ENCODE data around the gene NEAT1.

Gene NEAT1

DNA sequence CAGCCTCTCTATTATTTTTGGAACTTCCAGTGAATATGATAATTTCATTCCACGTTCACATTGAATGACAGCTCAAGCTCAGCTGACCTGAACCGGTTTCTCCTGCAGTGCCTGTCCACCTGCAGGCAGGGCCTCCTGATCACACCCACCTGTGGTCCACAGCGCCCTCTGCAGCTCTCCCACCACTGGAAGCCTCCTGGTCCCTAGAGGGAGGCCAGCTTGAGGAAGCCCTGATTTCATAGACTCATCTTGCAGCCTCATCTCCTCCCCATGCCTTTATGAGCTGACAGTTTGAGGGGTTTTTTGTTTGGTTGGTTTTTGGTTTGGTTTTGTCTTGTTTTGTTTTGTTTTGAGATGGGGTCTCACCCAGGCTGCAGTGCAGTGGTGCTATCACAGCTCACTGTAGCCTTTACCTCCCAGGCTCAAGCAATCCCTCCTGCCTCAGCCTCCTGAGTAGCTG is 46.3 kb downstream of the NEAT1 start:
- TF ChIP-seq SIN3A (IDR thresholded peaks at IDR 0.05; ENCODE audit: borderline replicate concordance, insufficient read depth, low read length) = no peak
- TF ChIP-seq FOXP2 (optimal IDR thresholded peaks at IDR 0.05; ENCODE audit: borderline replicate concordance, extremely low read depth, extremely low read length, insufficient read depth) = no peak
- TF ChIP-seq TAF1 (IDR thresholded peaks at IDR 0.05; ENCODE audit: borderline replicate concordance, insufficient read depth, low read length) = no peak
- TF ChIP-seq, protein P1, sequence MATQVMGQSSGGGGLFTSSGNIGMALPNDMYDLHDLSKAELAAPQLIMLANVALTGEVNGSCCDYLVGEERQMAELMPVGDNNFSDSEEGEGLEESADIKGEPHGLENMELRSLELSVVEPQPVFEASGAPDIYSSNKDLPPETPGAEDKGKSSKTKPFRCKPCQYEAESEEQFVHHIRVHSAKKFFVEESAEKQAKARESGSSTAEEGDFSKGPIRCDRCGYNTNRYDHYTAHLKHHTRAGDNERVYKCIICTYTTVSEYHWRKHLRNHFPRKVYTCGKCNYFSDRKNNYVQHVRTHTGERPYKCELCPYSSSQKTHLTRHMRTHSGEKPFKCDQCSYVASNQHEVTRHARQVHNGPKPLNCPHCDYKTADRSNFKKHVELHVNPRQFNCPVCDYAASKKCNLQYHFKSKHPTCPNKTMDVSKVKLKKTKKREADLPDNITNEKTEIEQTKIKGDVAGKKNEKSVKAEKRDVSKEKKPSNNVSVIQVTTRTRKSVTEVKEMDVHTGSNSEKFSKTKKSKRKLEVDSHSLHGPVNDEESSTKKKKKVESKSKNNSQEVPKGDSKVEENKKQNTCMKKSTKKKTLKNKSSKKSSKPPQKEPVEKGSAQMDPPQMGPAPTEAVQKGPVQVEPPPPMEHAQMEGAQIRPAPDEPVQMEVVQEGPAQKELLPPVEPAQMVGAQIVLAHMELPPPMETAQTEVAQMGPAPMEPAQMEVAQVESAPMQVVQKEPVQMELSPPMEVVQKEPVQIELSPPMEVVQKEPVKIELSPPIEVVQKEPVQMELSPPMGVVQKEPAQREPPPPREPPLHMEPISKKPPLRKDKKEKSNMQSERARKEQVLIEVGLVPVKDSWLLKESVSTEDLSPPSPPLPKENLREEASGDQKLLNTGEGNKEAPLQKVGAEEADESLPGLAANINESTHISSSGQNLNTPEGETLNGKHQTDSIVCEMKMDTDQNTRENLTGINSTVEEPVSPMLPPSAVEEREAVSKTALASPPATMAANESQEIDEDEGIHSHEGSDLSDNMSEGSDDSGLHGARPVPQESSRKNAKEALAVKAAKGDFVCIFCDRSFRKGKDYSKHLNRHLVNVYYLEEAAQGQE (IDR thresholded peaks at IDR 0.05; ENCODE audit: insufficient read depth in 1 of 2, low read depth in 2 of 2, low read length in 2 of 2) = no peak
- no peak for TF ChIP-seq POLR2AphosphoS5 (IDR thresholded peaks at IDR 0.05; ENCODE audit: low read depth, low read length)

DNA sequence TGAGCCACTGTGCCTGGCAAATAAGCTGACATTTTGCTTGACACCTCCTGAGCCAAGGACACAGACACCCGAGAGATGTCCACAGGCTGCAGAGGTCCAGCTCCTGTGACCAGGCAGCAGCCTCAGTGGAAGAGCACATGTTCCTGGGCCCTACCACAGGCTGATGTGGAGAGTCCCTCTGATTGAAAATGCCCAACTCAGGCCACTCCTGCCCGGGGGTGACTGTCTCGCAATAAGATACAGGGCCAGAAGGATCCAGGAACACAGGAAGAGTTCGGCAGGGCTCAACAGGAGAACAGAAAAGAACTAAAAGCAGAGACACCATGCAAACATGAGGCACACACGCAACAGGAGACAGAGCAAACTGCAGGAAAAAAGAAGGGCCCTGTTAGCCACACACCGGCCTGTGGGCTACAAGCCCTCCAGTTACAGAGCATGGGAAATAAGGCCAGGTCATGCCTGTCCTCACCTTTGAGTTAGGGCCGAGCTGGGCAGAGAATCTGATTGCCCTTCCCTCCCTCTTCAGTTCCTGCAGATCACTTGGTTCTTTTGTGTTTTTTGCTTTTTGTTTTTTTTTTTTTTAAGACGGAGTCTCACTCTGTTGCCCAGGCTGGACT is 47.9 kb downstream of the NEAT1 start:
- TF ChIP-seq TAF1 (IDR thresholded peaks at IDR 0.05; ENCODE audit: borderline replicate concordance, insufficient read depth, low read length) (no peak), SIN3A (IDR thresholded peaks at IDR 0.05; ENCODE audit: borderline replicate concordance, insufficient read depth, low read length) (no peak)

DNA sequence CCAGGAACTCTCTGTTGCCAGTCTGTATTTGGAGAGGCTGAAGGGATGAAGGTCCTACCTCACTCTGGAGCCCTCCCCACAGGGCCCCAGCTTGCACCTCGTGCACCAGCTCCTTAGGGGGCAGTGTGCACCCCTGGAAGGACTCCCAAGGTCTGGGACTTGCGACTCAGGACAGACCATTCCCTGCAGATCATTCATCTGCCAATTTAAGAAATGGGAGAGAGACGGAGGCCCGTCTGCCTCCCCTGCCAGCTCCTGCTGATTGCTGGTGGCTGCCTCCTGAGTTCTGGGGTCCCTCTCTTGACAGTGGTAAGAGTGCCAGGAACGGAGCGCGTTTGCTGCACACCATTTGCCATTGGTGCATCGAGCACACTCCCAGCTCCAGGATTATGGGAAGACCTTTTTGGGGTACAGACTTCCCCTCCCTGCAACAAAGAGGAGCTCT is 48.9 kb downstream of the NEAT1 start:
- TF ChIP-seq POLR2AphosphoS5 (IDR thresholded peaks at IDR 0.05; ENCODE audit: low read depth, low read length) (no peak; the same call in 1 of the 2 replicates), FOXP2 (optimal IDR thresholded peaks at IDR 0.05; ENCODE audit: borderline replicate concordance, extremely low read depth, extremely low read length, insufficient read depth) (peak; percentile 10), TAF1 (IDR thresholded peaks at IDR 0.05; ENCODE audit: borderline replicate concordance, insufficient read depth, low read length) (no peak), SIN3A (IDR thresholded peaks at IDR 0.05; ENCODE audit: borderline replicate concordance, insufficient read depth, low read length) (no peak)
- TF ChIP-seq, protein P1 (IDR thresholded peaks at IDR 0.05; ENCODE audit: insufficient read depth in 1 of 2, low read depth in 2 of 2, low read length in 2 of 2) = no peak

DNA sequence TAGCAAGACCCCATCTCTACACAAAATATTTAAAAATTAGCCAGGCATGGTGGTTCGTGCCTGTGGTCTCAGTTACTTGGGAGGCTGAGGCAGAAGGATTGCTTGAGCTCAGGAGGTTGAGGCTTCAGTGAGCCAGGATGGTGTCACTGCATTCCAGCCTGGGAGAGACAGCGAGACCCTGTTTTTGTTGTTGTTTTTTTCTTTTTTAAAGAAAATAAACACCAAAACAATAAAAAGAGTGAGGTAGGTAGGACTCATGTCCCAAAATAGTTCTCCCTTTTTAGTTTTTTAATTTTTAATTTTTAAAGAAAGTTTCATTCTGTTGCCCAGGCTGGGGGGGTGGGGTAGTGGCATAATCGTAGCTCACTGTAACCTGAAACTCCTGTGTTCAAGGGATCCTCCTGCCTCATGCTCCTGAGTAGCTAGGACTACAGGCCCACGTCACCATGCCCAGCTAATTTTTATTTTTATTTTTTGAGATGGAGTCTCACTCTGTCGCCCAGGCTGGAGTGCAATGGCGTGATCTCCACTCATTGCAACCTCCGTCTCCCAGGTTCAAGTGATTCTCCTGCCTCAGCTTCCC is 50.8 kb downstream of the NEAT1 start:
- TF ChIP-seq, protein P1 (IDR thresholded peaks at IDR 0.05; ENCODE audit: insufficient read depth in 1 of 2, low read depth in 2 of 2, low read length in 2 of 2) = no peak
- TF ChIP-seq SIN3A (IDR thresholded peaks at IDR 0.05; ENCODE audit: borderline replicate concordance, insufficient read depth, low read length) = no peak
- no peak for TF ChIP-seq TAF1 (IDR thresholded peaks at IDR 0.05; ENCODE audit: borderline replicate concordance, insufficient read depth, low read length)
- TF ChIP-seq POLR2AphosphoS5 (IDR thresholded peaks at IDR 0.05; ENCODE audit: low read depth, low read length) = no peak
- TF ChIP-seq FOXP2 (optimal IDR thresholded peaks at IDR 0.05; ENCODE audit: borderline replicate concordance, extremely low read depth, extremely low read length, insufficient read depth) = no peak

DNA sequence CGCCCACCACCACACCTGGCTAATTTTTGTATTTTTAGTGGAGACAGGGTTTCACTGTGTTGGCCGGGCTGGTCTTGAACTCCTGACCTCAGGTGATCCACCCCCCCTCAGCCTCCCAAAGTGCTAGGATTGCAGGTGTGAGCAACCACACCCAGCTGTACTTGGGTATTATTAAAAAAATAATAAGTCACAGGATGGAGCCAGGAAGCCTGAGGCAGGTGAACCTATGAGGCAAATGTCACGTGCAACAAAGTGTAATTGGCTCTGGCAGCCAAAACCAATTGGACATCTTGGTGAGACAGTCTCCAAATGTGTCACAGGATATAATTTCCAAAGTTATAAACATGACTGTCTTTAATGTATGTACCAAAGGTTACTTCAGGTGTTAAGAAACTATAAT is 52.3 kb downstream of the NEAT1 start:
- TF ChIP-seq, protein P1 (IDR thresholded peaks at IDR 0.05; ENCODE audit: insufficient read depth in 1 of 2, low read depth in 2 of 2, low read length in 2 of 2) = no peak
- no peak for TF ChIP-seq TAF1 (IDR thresholded peaks at IDR 0.05; ENCODE audit: borderline replicate concordance, insufficient read depth, low read length)
- no peak for TF ChIP-seq FOXP2 (optimal IDR thresholded peaks at IDR 0.05; ENCODE audit: borderline replicate concordance, extremely low read depth, extremely low read length, insufficient read depth)
- TF ChIP-seq POLR2AphosphoS5 (IDR thresholded peaks at IDR 0.05; ENCODE audit: low read depth, low read length) = no peak
- no peak for TF ChIP-seq SIN3A (IDR thresholded peaks at IDR 0.05; ENCODE audit: borderline replicate concordance, insufficient read depth, low read length)
